GM12801 (cell line): ENCODE measurements around the gene GPX5.

Experiments used
- CTCF ChIP-seq: IDR thresholded peaks from one replicate; pipeline ENCODE4 v1.5.1; 2011; ENCODE audit warnings: control low read depth; ENCODE audit not compliant: insufficient read length; ENCODE audit errors: extremely low read depth

GPX5 gene

GRCh38 chr6:28569748-28570147 lies 44.1 kb downstream of the GPX5 start:
- TF ChIP-seq CTCF, result no peak

GRCh38 chr6:28580475-28580874 lies 54.8 kb downstream of the GPX5 start:
- no peak for TF ChIP-seq CTCF

- TF ChIP-seq CTCF, result no peak
These were observed 57.8 kb downstream of the GPX5 start for GRCh38 chr6:28583463-28583862.
